ENCODE data around the gene RBM10. TPM values are rescaled to one million over a fixed set of nuclear protein-coding genes. Genes with fewer than 3 reads are reported as not detected.

RBM10 gene
- total RNA-seq, 1 experiment from 2014 or later: 56.9 TPM

- no peak overlapping the region for H3K4me2 ChIP-seq (ENCODE audit: low read length)
- peaks cover 35% of the 10 kb centered on the region for H3K79me2 ChIP-seq (ENCODE audit: insufficient read depth, low read length)
- POLR2A ChIA-PET: no interaction called here
- no peaks in the 10 kb centered on the region for H3K36me3 ChIP-seq (ENCODE audit: control insufficient read depth in 1 of 2, insufficient read depth in 2 of 2, low read length in 2 of 2)
- no TSS peak for BruUV-seq (replicated peaks)
- H4K20me1 ChIP-seq (ENCODE audit: insufficient read depth): no peaks in the 10 kb centered on the region
- no peak overlapping the region for H3K4me3 ChIP-seq (replicated peaks in 1 of 2; ENCODE audit: low read depth in 1 of 2, low read length in 2 of 2)
- CTCF ChIA-PET: no interaction called here
- H3K9ac ChIP-seq (ENCODE audit: low read length): no peak overlapping the region
- H2AFZ ChIP-seq (ENCODE audit: low read depth, low read length, poor library complexity, severe bottlenecking): no peak overlapping the region
- H3K27me3 ChIP-seq (ENCODE audit: insufficient read depth, low read length): no peaks in the 10 kb centered on the region
- no peak overlapping the region for H3K27ac ChIP-seq (ENCODE audit: low read depth, low read length)
- RAD21 ChIA-PET (ENCODE audit: low non-redundant PET in 1 of 2, low total read pairs in 2 of 2, uncharacterized antibody in 2 of 2, unreplicated experiment in 2 of 2): no interaction called here
- H3K9me3 ChIP-seq (ENCODE audit: control insufficient read depth in 1 of 2, insufficient read depth in 1 of 2, low read depth in 1 of 2, low read length in 2 of 2): no peaks in the 10 kb centered on the region
- TF ChIP-seq ELF1 (IDR thresholded peaks at IDR 0.05; ENCODE audit: borderline replicate concordance, low read depth) (no peak), FOSL1 (IDR thresholded peaks at IDR 0.05; ENCODE audit: low read depth) (no peak), CBX3 (IDR thresholded peaks at IDR 0.05; ENCODE audit: low read depth) (no peak)
- no peaks in the 10 kb centered on the region for H3K9me2 ChIP-seq (ENCODE audit: insufficient read depth)
- intact Hi-C loops (cut with micrococcal nuclease): no loop called here
- ATAC-seq (no peak), DNase-seq (ENCODE audit: low read depth, low spot score) (no peak)
- no peaks in the 10 kb centered on the region for H3K4me1 ChIP-seq (ENCODE audit: control insufficient read depth in 1 of 2, insufficient read depth in 2 of 2, low read length in 2 of 2)
Observed at GRCh38 chrX:47168495-47169073, 23.6 kb downstream of the RBM10 start.

- H3K4me3 ChIP-seq (replicated peaks in 1 of 2; ENCODE audit: low read depth in 1 of 2, low read length in 2 of 2): no peak overlapping the region
- no peak overlapping the region for H3K4me2 ChIP-seq (ENCODE audit: low read length)
- ChIA-PET CTCF (no interaction called here), POLR2A (no interaction called here), RAD21 (ENCODE audit: low non-redundant PET in 1 of 2, low total read pairs in 2 of 2, uncharacterized antibody in 2 of 2, unreplicated experiment in 2 of 2) (no interaction called here)
- no peak overlapping the region for H3K27ac ChIP-seq (ENCODE audit: low read depth, low read length)
- H3K4me1 ChIP-seq (ENCODE audit: control insufficient read depth in 1 of 2, insufficient read depth in 2 of 2, low read length in 2 of 2): no peaks in the 10 kb centered on the region
- no peak for ATAC-seq
- no peaks in the 10 kb centered on the region for H4K20me1 ChIP-seq (ENCODE audit: insufficient read depth)
- no peaks in the 10 kb centered on the region for H3K9me3 ChIP-seq (ENCODE audit: control insufficient read depth in 1 of 2, insufficient read depth in 1 of 2, low read depth in 1 of 2, low read length in 2 of 2)
- no TSS peak for BruUV-seq (replicated peaks)
- no peaks in the 10 kb centered on the region for H3K27me3 ChIP-seq (ENCODE audit: insufficient read depth, low read length)
- H3K9ac ChIP-seq (ENCODE audit: low read length): no peak overlapping the region
- H3K36me3 ChIP-seq (ENCODE audit: control insufficient read depth in 1 of 2, insufficient read depth in 2 of 2, low read length in 2 of 2): no peaks in the 10 kb centered on the region
- no peaks in the 10 kb centered on the region for H3K9me2 ChIP-seq (ENCODE audit: insufficient read depth)
- H2AFZ ChIP-seq (ENCODE audit: low read depth, low read length, poor library complexity, severe bottlenecking): no peak overlapping the region
- DNase-seq (ENCODE audit: low read depth, low spot score): no peak
- TF ChIP-seq TCF7L2 (IDR thresholded peaks at IDR 0.05; ENCODE audit: borderline replicate concordance, extremely low read depth, insufficient read depth, insufficient read length) (no peak), CTCF (IDR thresholded peaks at IDR 0.05 in 2 of 3, conservative IDR thresholded peaks at IDR 0.05 in 1 of 3; ENCODE audit: borderline replicate concordance in 1 of 3, insufficient read depth in 1 of 3, low read depth in 2 of 3, low read length in 2 of 3) (no peak), EZH2phosphoT487 (IDR thresholded peaks at IDR 0.05; ENCODE audit: borderline replicate concordance) (no peak), CBX3 (IDR thresholded peaks at IDR 0.05; ENCODE audit: low read depth) (no peak), POLR2AphosphoS5 (IDR thresholded peaks at IDR 0.05; ENCODE audit: low read depth, low read length) (no peak), POLR2A (IDR thresholded peaks at IDR 0.05; ENCODE audit: borderline replicate concordance, extremely low read depth, insufficient read depth, insufficient read length) (no peak), MAX (IDR thresholded peaks at IDR 0.05) (no peak), ZFX (IDR thresholded peaks at IDR 0.05) (no peak)
- H3K79me2 ChIP-seq (ENCODE audit: insufficient read depth, low read length): peaks cover 32% of the 10 kb centered on the region
- intact Hi-C loops (cut with micrococcal nuclease): no loop called here
Observed at GRCh38 chrX:47169273-47169672, 24.3 kb downstream of the RBM10 start.
